OCI-LY1 (cell line): ENCODE measurements around the gene SH3BGR.

Experiments
- H2AFZ ChIP-seq: fragments of 200-600 bp; sonication (generic), shearing (Covaris generic); 2 replicates; pipeline ENCODE4 v1.6.0; 2014; ENCODE audit warnings: antibody characterized with exemption, mild to moderate bottlenecking, low read length
- H3F3A ChIP-seq: fragments of 200-600 bp; sonication (generic), shearing (Covaris generic); 2 replicates; pipeline ENCODE4 v1.6.0; 2014; ENCODE audit warnings: mild to moderate bottlenecking, antibody characterized with exemption, low read length, moderate library complexity; ENCODE audit not compliant: insufficient read depth
- H3K27ac ChIP-seq: fragments of 200-600 bp; sonication (generic); 2 replicates; pipeline ENCODE4 v1.5.1; 2014; ENCODE audit warnings: low read length, mixed run types, mild to moderate bottlenecking, low read depth; ENCODE audit not compliant: poor library complexity, severe bottlenecking
- H3K27me3 ChIP-seq: fragments of 200-600 bp; sonication (generic); 2 replicates; pipeline ENCODE4 v1.6.0; 2014; ENCODE audit warnings: antibody characterized with exemption, mild to moderate bottlenecking, low read length, moderate library complexity; ENCODE audit not compliant: insufficient read depth
- H3K36me3 ChIP-seq: fragments of 200-600 bp; sonication (generic); 2 replicates; pipeline ENCODE4 v1.6.1; 2014; ENCODE audit warnings: mild to moderate bottlenecking, antibody characterized with exemption, low read length, moderate library complexity, mixed read lengths; ENCODE audit not compliant: insufficient read depth
- H3K4me1 ChIP-seq: fragments of 200-600 bp; sonication (generic); 2 replicates; pipeline ENCODE4 v1.5.1; 2014; ENCODE audit warnings: mild to moderate bottlenecking, low read length, moderate library complexity; ENCODE audit not compliant: insufficient read depth, severe bottlenecking
- H3K4me2 ChIP-seq: fragments of 200-600 bp; sonication (generic), shearing (Covaris generic); 2 replicates; pipeline ENCODE4 v1.6.1; 2014; ENCODE audit warnings: low read length
- H3K4me3 ChIP-seq: fragments of 200-600 bp; sonication (generic); 2 replicates; pipeline ENCODE4 v1.5.1; 2014; ENCODE audit warnings: low read length, low read depth, mild to moderate bottlenecking, mixed read lengths; ENCODE audit not compliant: poor library complexity, severe bottlenecking
- H3K79me2 ChIP-seq: fragments of 200-600 bp; shearing (Covaris generic); 2 replicates; pipeline ENCODE4 v1.6.1; 2016; ENCODE audit warnings: mixed run types, low read length, mixed read lengths; ENCODE audit not compliant: insufficient read depth
- H3K9ac ChIP-seq: fragments of 200-600 bp; sonication (generic), shearing (Covaris generic); 2 replicates; pipeline ENCODE4 v1.6.1; 2014; ENCODE audit warnings: mild to moderate bottlenecking, low read length, mixed read lengths
- H3K9me2 ChIP-seq: fragments of 200-600 bp; sonication (generic), shearing (Covaris generic); 2 replicates; pipeline ENCODE4 v1.6.1; 2014; ENCODE audit warnings: low read depth, mild to moderate bottlenecking, low read length, mixed read lengths
- H3K9me3 ChIP-seq: fragments of 200-600 bp; shearing (Covaris generic); 2 replicates; pipeline ENCODE4 v1.6.1; 2014; ENCODE audit warnings: low read length, mixed read lengths
- H4K20me1 ChIP-seq: fragments of 200-600 bp; sonication (generic), shearing (Covaris generic); 2 replicates; pipeline ENCODE4 v1.6.0; 2016; ENCODE audit warnings: mild to moderate bottlenecking, low read length; ENCODE audit not compliant: insufficient read depth
- CTCF ChIP-seq: fragments of 200-600 bp; sonication (generic), shearing (Covaris generic); IDR thresholded peaks from 2 replicates; pipeline ENCODE4 v1.5.1; 2017; ENCODE audit warnings: mild to moderate bottlenecking, antibody characterized with exemption, low read length, moderate library complexity, mixed read lengths
- EZH2 ChIP-seq: fragments of 200-600 bp; sonication (generic), shearing (Covaris generic); IDR thresholded peaks from 2 replicates; pipeline ENCODE4 v1.8.0; 2017; ENCODE audit warnings: borderline replicate concordance, mixed run types, mild to moderate bottlenecking, antibody characterized with exemption, low read length, moderate library complexity, mixed read lengths

SH3BGR gene

DNA sequence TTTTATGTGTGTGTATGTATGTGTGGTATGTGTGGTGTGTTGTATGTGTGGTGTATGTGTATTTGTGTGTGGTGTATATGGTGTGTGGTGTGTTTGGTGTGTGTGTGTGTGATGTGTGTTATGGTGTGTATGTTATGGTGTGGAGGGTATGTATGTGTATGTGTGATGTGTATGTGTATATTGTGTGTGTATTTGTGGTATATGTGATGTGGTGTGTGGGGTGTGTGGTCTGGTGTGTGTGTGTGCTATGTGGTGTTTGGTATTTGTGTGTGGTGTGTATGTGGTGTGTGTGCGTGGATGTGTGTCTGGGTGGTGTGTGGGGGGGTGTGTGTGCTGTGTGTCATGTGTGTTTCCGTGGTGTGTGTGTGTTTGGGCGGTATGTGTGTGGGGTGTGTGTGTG is 59.3 kb downstream of the SH3BGR start:
- Histone ChIP-seq H3K9me2 (no peaks in the 10 kb centered on the region), H3K27me3 (no peaks in the 10 kb centered on the region), H3K27ac (no peak overlapping the region), H3K36me3 (no peaks in the 10 kb centered on the region), H3F3A (no peaks in the 10 kb centered on the region), H2AFZ (no peak overlapping the region), H3K79me2 (no peaks in the 10 kb centered on the region), H3K4me2 (no peak overlapping the region), H3K9me3 (no peaks in the 10 kb centered on the region), H4K20me1 (no peaks in the 10 kb centered on the region), H3K4me1 (no peaks in the 10 kb centered on the region), H3K9ac (no peak overlapping the region), H3K4me3 (no peak overlapping the region)
- TF ChIP-seq CTCF (no peak), EZH2 (no peak)

GRCh38 chr21:39513735-39514134 is 62.0 kb downstream of the SH3BGR start:
- Histone ChIP-seq H3K9me2 (no peaks in the 10 kb centered on the region), H2AFZ (no peak overlapping the region)

DNA sequence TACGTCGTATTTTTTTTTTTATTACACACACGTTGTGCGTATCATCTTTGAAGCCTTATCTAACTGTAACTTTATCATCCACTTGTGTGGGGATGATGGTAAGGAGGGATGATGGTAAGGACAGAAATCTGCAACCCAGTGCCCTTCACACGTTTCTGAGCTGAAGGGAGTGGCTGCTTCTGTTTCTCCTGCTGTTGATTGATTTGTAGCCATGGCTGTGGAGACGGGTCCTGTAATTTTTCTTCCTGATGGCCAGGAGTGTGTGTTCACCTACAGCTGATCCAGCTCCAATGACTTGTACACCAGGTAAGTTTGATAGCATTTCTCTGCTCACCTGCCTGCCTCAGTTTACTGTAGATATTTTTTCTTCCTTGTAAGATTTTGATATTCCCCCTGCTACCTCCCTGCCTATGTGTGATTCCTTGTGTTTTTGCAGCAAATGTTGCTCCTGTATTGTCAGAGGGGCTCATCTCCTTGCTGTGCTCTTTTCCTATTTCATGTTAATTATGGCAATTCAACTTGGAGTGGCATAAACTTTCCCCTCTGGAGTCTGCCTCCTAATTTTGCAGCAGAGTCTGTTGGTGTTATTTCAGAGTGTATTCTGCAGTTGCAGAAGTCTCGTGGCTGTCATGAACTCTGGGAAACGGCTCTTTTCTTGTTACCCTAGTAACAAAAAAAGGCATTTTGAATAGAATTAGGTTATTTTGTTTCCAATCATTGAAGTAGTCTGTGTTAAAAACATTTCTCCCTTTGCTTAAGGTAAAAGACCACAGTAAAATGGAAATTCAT is 64.1 kb downstream of the SH3BGR start:
- Histone ChIP-seq H3K9me2 (no peaks in the 10 kb centered on the region), H2AFZ (no peak overlapping the region), H3K9me3 (no peaks in the 10 kb centered on the region), H3K79me2 (no peaks in the 10 kb centered on the region), H3K4me2 (no peak overlapping the region), H3F3A (no peaks in the 10 kb centered on the region), H3K36me3 (no peaks in the 10 kb centered on the region), H3K9ac (no peak overlapping the region), H3K27me3 (no peaks in the 10 kb centered on the region), H3K4me1 (no peaks in the 10 kb centered on the region), H4K20me1 (no peaks in the 10 kb centered on the region), H3K4me3 (no peak overlapping the region), H3K27ac (no peak overlapping the region)
- TF ChIP-seq CTCF (no peak), EZH2 (no peak)

More at GRCh38 chr21:39513735-39514134, 62.0 kb downstream of the SH3BGR start:
- no peak overlapping the region for H3K4me2 ChIP-seq
- H3K27me3 ChIP-seq: no peaks in the 10 kb centered on the region
- H3K36me3 ChIP-seq: no peaks in the 10 kb centered on the region
- H3K4me3 ChIP-seq: no peak overlapping the region
- no peak overlapping the region for H3K27ac ChIP-seq
- TF ChIP-seq EZH2 (no peak), CTCF (no peak)
- no peak overlapping the region for H3K9ac ChIP-seq
- no peaks in the 10 kb centered on the region for H3K4me1 ChIP-seq
- no peaks in the 10 kb centered on the region for H3F3A ChIP-seq
- no peaks in the 10 kb centered on the region for H4K20me1 ChIP-seq
- H3K9me3 ChIP-seq: no peaks in the 10 kb centered on the region
- no peaks in the 10 kb centered on the region for H3K79me2 ChIP-seq
